ENCODE measurements around the gene NEK9.

The NEK9 gene

GRCh38 chr14:75032939-75033338 lies 93.9 kb downstream of the NEK9 start:
- DNase-seq (ENCODE audit: low spot score): no peak

GRCh38 chr14:75030147-75030546 lies 96.7 kb downstream of the NEK9 start:
- no peak for DNase-seq (ENCODE audit: low spot score)

Data from COLO829 (cell line).